Prostate gland (tissue), 2 donors: Measurements from ENCODE around the gene KIF26B.

Source experiments
- CTCF ChIP-seq, 4 experiments: fragments of 200-600 bp in 2 of 4; fragments of 450-650 bp in 2 of 4; sonication (generic) in 2 of 4; IDR thresholded peaks; 1 replicate in 3 of 4; 2 replicates in 1 of 4; pipeline ENCODE4 v1.5.1; 2016 to 2019; ENCODE audit warnings: antibody characterized with exemption in 4 of 4, mild to moderate bottlenecking in 2 of 4, moderate library complexity in 2 of 4
- POLR2A ChIP-seq: fragments of 450-650 bp; IDR thresholded peaks from one replicate; pipeline ENCODE4 v1.6.1; 2016; ENCODE audit warnings: antibody characterized with exemption, mild to moderate bottlenecking
- POLR2AphosphoS5 ChIP-seq: sonication (generic); formaldehyde crosslinking; IDR thresholded peaks from one replicate; pipeline ENCODE4 v1.6.1; 2017; ENCODE audit warnings: antibody characterized with exemption

GRCh38 chr1:245200146-245200545, 45.4 kb downstream of the KIF26B start:
- TF ChIP-seq CTCF (IDR thresholded peaks at IDR 0.05) (no peak), POLR2AphosphoS5 (no peak), POLR2A (no peak)
